Natural killer cell (primary cell): ENCODE data around the gene DNAJB1. TPM values are rescaled to one million over a fixed set of nuclear protein-coding genes. Genes with fewer than 3 reads are reported as not detected.
A peak's percentile ranks its signal among the peaks of the same experiment; 100 is the strongest.

Experiments
- ATAC-seq, 3 donors: fragments of 150-1000 bp in 2 of 3; fragments of 200-7000 bp in 1 of 3; cut with Tn5 transposase; 1 replicate in 1 of 3; 2 replicates in 2 of 3; pipeline ENCODE4 v1.10.0; 2021; ENCODE audit warnings: mild to moderate bottlenecking in 2 of 3, moderate library complexity in 2 of 3
- DNase-seq, 2 donors: peaks; one replicate each; pipeline versions ENCODE4 v3.0.0 to v3.0.0-alpha.2; 2013 to 2021; ENCODE audit warnings: mixed read lengths in 1 of 2
- H3K27ac ChIP-seq: one replicate; pipeline ENCODE4 v1.5.1; 2013; ENCODE audit warnings: mild to moderate bottlenecking, low read length
- H3K27me3 ChIP-seq: one replicate; pipeline ENCODE4 v1.6.1; 2013; ENCODE audit warnings: low read length; ENCODE audit not compliant: control insufficient read depth, insufficient read depth
- H3K36me3 ChIP-seq: one replicate; pipeline ENCODE4 v1.6.1; 2013; ENCODE audit warnings: low read length; ENCODE audit not compliant: control insufficient read depth, insufficient read depth
- H3K4me1 ChIP-seq: one replicate; pipeline ENCODE4 v1.6.1; 2013; ENCODE audit warnings: low read length; ENCODE audit not compliant: control insufficient read depth, insufficient read depth
- H3K4me3 ChIP-seq: one replicate; pipeline ENCODE4 v1.5.1; 2013; ENCODE audit warnings: low read length
- H3K9me3 ChIP-seq: one replicate; pipeline ENCODE4 v1.6.1; 2013; ENCODE audit warnings: low read length; ENCODE audit not compliant: control insufficient read depth, insufficient read depth
- H3K27ac Mint-ChIP-seq, 2 donors: one replicate each; pipeline ENCODE4 v1.8.0; 2022; ENCODE audit warnings: mild to moderate bottlenecking in 2 of 2, mixed read lengths in 2 of 2, moderate library complexity in 1 of 2
- H3K27me3 Mint-ChIP-seq, 2 donors: one replicate each; pipeline ENCODE4 v1.8.0; 2022; ENCODE audit warnings: low read depth in 2 of 2, mixed read lengths in 2 of 2
- H3K36me3 Mint-ChIP-seq: one replicate; pipeline ENCODE4 v1.8.0; 2022; ENCODE audit warnings: mixed read lengths
- H3K4me1 Mint-ChIP-seq, 2 donors: one replicate each; pipeline ENCODE4 v1.8.0; 2022; ENCODE audit warnings: mixed read lengths in 2 of 2
- H3K4me3 Mint-ChIP-seq: one replicate; pipeline ENCODE4 v1.8.0; 2022; ENCODE audit warnings: mild to moderate bottlenecking, moderate library complexity, mixed read lengths
- H3K9me3 Mint-ChIP-seq, 2 donors: one replicate each; pipeline ENCODE4 v1.8.0; 2022; ENCODE audit warnings: mixed read lengths in 2 of 2
- CTCF ChIP-seq: fragments of 200-600 bp; IDR thresholded peaks from one replicate; pipeline ENCODE4 v1.8.0; 2022; ENCODE audit warnings: antibody characterized with exemption
- WGBS: methylation state at CpG from one replicate; pipeline ENCODE4 v1.1.7; 2013; ENCODE audit warnings: missing lambda C conversion rate; ENCODE audit not compliant: insufficient coverage; 5-methylcytosine and 5-hydroxymethylcytosine counted together
- intact Hi-C: fragments of 100-400 bp; cut with micrococcal nuclease; formaldehyde crosslinking; loops from one replicate; pipeline ENCODE4 v1.14.2; 2022
- total RNA-seq, 4 donors: library from RNA; stranded (reverse); fragments of 120-200 nt in 1 of 4; gene quantifications; one replicate each; pipeline versions ENCODE4 v1.2.3 to v1.2.4, GENCODE V29; 2013 to 2022

The DNAJB1 gene
- total RNA-seq, 3 donors from 2014 or later (not counting 1 experiment from before 2014, with no cell fraction given): 148 to 238 (median 192) TPM

- H3K4me3 ChIP-seq: no peak overlapping the region
- H3K27ac ChIP-seq: no peak overlapping the region
- Mint-ChIP-seq H3K4me3 (peak overlapping the region; percentile 56), H3K27ac (peak overlapping the region; percentile 30 to 72), H3K4me1 (peaks cover 15 to 35% of the 10 kb centered on the region in 2 donors), H3K9me3 (no peaks in the 10 kb centered on the region), H3K27me3 (no peaks in the 10 kb centered on the region), H3K36me3 (no peaks in the 10 kb centered on the region)
- no peak for TF ChIP-seq CTCF
- ATAC-seq: no peak
- no peaks in the 10 kb centered on the region for H3K36me3 ChIP-seq
- no peaks in the 10 kb centered on the region for H3K9me3 ChIP-seq
- peaks cover 24% of the 10 kb centered on the region for H3K4me1 ChIP-seq
- intact Hi-C loops: no loop called here
- no peaks in the 10 kb centered on the region for H3K27me3 ChIP-seq
- DNase-seq: no peak
- 92% methylated on average over 4 of the region's 4 CpGs for WGBS
Observed at GRCh38 chr19:14494411-14494810, 23.8 kb downstream of the DNAJB1 start.

- Mint-ChIP-seq H3K4me3 (no peak overlapping the region), H3K27ac (peak overlapping the region; percentile 24 to 38), H3K27me3 (no peaks in the 10 kb centered on the region), H3K9me3 (no peaks in the 10 kb centered on the region), H3K4me1 (peaks cover 15 to 35% of the 10 kb centered on the region in 2 donors), H3K36me3 (no peaks in the 10 kb centered on the region)
- no peaks in the 10 kb centered on the region for H3K9me3 ChIP-seq
- H3K36me3 ChIP-seq: no peaks in the 10 kb centered on the region
- intact Hi-C loops: no loop called here
- DNase-seq (no peak), ATAC-seq (no peak)
- H3K4me3 ChIP-seq: no peak overlapping the region
- no peaks in the 10 kb centered on the region for H3K27me3 ChIP-seq
- TF ChIP-seq CTCF: no peak
- no peak overlapping the region for H3K27ac ChIP-seq
- WGBS: 94% methylated on average over 3 of the region's 5 CpGs
- H3K4me1 ChIP-seq: peaks cover 24% of the 10 kb centered on the region
Observed at GRCh38 chr19:14492756-14493337, 25.4 kb downstream of the DNAJB1 start.

- Mint-ChIP-seq H3K36me3 (no peaks in the 10 kb centered on the region), H3K9me3 (no peaks in the 10 kb centered on the region), H3K27ac (no peak overlapping the region), H3K4me3 (no peak overlapping the region), H3K27me3 (no peaks in the 10 kb centered on the region), H3K4me1 (peaks cover 6 to 12% of the 10 kb centered on the region in 2 donors)
- no peak for DNase-seq
- Histone ChIP-seq H3K27ac (no peak overlapping the region), H3K9me3 (no peaks in the 10 kb centered on the region), H3K27me3 (no peaks in the 10 kb centered on the region), H3K4me3 (no peak overlapping the region), H3K4me1 (peaks cover 5% of the 10 kb centered on the region), H3K36me3 (no peaks in the 10 kb centered on the region)
- intact Hi-C loops: loop anchor here (2.0 kb wide), 1 partner anchor 291 kb away; no protein-coding TSS in a partner anchor
- ATAC-seq: no peak
- no peak for TF ChIP-seq CTCF
- 93% methylated on average over 15 of the region's 16 CpGs for WGBS
Observed at GRCh38 chr19:14487370-14488125, 30.6 kb downstream of the DNAJB1 start.
